GM19468 (cell line): ENCODE data around the gene PDZD2.
A peak's percentile ranks its signal among the peaks of the same experiment; 100 is the strongest.
"Not testable (repeated sequence)": the region's sequence is repeated elsewhere in the genome, so short reads cannot be mapped to it uniquely, and the experiment has no call there.

Source experiments
- ATAC-seq: cut with Tn5 transposase; IDR thresholded peaks from one replicate; pipeline ENCODE4 v1.9.1; 2021; ENCODE audit warnings: mild to moderate bottlenecking, moderate library complexity, moderate number of reproducible peaks; ENCODE audit not compliant: unreplicated experiment; ENCODE audit errors: extremely low read depth

PDZD2 gene

DNA sequence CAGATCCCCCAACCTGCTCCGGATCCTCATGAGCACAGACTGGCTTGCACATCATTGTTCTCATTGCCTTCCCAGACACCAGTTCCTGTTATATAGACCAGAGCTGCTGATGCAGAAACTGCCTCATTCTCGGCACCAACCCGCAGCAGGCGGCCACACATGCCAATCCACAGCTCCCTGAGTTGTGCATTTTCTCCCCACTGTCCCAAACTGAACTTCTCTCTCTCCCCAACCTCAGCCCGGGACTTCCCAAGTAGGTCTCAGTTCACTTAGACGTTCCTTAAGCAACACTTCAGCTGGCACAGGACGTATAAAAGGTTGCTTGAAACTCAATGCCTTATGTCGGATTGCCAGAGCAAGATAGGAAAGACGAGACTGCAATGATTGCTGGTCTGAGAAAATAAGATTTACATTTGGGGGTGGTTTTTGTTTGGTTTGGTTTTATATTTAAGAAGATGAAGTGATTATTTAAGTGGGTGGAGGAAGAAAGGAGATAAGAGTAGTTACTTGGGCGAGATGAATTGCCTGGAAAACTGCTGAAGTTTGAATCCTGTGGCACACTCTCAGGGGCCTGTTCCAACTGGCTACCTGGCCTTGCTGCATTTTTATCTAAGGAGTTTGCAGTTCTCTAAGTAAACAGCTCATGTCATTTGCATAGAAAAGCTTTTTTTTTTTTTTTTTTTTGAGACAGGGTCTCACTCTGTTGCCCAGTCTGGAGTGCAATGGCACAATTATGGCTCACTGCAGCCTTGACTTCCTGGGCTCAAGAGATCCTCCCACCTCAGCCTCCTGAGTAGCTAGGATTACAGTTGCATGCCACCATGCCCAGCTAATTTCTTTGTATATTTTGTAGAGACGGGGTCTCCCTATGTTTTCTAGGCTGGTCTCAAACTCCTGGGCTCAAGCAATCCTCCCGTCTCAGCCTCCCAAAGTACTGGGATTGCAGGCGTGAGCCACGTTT lies 379.8 kb downstream of the PDZD2 start:
- no peak for ATAC-seq

DNA sequence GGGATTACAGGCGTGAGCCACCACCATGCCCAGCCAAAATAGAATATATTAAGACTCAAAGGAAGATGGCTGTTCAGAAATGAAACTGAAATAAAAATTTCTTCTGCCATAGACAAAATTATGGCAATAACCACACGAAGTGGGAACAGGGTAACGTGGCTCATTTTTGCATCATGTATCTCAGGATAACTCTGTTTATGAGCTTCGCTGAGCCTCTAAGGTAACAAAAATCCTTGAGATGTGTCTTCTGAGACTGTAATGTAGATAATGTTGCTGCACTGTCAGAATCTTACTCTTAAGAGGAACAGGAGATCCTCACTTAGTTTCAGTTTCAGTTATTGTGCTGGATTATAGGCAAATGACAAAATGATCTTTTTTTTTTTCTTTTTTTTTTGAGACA lies 381.3 kb downstream of the PDZD2 start:
- ATAC-seq: peak; percentile 93

DNA sequence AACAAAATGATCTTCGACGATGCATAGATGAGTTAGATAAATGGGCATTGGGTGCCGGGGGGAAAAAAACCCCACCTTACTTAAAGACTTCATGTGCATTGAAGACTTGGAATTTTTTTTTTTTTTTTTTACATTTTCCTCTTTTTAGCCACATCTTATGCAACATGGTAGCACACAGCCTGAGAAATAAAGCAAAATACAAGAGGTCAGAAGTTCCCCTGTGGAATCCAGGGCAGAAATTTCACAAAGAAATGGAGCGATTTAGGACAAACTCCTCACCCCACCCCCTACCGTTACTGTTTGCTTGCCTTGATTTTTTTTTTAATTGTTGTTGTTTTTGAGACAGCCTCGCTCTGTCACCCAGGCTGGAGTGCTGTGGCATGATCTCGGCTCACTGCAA lies 382.0 kb downstream of the PDZD2 start:
- no peak for ATAC-seq

DNA sequence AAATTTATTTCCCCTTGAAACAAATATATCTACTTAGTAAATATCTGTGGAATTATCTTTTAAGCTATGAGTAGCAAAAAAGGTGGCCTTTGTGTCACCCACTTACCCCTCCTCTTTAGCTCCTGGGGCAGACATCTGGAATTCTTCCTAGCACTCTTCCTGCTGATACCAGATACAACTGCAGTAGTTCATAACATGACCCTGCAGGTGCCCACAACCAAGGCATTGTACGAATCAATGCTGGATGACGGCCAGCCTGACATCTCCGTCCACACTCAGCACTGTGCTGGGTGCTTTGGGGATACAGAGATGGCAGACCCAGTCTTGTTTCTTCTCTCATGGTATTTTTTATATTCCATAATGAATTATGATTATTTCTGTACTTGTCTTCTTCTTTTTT lies 382.8 kb downstream of the PDZD2 start:
- ATAC-seq: no peak

DNA sequence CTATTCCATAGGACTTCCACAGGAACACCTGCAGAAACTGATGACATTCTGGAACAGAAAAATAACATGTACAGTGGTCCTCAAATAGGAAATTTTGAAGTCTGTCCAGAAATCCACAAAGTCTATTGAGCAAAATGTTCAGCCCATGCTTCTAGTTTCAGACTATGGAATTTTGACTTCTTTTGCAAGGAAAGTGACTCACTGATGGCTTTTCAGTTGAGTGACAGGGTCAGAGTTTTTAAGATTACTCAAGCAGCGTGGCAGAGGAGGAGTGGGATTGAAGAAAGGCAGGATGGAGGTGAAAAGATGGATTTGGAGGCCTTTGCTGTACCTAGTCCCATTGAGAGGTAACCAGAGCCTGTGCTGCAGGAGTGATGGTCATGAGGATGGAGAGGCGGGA lies 383.7 kb downstream of the PDZD2 start:
- ATAC-seq: no peak

DNA sequence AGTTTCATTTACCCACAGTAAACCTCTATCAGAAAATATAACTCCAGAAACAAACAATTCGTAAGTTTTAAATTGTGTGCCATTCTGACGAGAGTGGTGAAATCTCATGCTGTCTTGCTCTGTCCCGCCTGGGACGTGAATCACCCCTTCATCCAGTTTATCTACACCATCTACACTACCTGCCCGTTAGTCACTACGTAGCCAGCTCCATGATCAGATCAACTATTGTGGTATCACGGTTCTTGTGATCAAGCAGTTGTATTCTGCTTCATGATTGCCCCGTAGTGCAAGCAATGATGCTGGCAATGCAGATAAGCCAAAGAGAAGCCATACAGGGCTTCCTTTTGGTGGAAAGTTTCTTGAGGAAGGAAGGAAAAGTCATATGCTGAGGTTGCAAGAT lies 384.9 kb downstream of the PDZD2 start:
- no peak for ATAC-seq

DNA sequence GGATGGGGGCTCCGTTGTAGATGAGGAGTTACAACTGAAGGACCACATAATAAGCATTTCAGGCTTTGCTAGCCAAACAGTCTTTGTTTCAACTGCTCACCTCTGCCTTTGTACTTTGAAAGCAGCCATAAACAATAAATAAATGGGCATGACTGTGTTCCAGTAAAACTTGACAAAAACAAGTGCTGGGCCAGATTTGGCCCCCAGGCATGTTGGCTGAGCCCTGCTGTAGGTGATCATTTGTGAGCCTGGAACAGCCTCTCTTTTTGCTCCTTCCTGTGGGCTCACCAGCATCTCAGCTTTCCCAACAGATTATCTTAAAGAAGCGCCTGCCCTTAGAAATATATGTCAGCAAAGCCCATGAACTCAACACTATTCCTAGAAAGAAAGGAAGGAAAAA lies 385.8 kb downstream of the PDZD2 start:
- ATAC-seq: no peak

DNA sequence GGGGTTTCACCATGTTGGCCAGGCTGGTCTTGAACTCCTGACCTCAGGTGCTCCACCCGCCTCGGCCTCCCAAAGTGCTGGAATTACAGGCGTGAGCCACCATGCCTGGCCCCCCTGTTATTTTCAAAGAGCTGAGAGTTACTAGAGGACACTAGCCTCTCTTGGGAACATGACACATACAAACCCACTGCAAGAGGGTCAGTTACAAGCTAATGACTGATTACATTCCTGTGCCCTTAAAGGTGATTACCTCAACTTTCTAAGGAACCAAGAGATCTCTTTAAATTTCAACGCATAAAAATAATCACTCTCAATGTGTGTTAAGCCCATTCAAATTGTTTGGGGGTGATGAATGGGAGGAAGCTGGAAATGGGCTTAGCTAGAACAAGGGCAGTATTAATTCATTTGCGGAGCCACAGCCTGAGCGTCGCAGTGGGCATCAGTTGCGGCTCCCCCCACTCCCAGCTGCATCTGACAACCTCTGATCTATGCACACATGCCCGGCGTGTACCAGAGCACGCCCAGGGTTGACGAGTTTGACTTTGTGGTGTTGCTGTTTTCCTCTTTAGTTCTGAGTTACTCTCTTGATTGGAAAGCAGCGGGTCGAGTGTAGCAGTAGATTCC lies 388.3 kb downstream of the PDZD2 start:
- no peak for ATAC-seq

DNA sequence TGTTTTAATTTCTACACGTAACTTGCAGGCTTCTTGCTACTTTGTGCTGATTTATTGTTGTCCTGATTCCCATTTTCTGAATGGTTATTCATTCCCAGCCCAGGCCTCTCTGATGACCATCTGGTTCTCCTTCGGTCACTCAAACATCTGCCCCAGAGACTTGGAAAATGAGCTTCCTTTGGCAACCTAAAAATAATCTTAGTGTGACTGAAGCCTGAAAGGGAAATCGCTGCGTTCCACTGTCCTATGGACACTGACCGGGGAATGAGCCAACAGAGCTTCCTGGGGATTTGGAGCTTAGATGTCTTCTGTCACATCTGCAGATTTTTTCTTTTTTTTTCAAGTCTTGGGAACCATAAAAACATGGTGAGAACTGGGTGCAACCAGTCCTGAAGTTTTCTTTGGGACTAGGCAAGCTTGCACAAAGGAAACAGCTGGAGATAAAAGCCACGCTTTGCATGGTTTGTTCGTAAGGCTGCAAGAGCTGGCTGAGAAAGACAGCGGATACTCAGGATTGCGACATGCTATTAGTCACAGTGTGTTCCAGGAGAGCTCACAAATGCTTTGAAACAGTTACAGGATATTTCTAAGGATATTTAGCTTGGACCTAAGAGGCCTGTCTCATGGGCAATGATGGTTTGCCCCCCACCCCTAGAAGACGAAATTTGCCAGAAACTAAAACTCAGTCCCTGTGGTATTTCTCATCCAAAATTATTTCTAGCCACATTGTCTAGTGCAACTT lies 389.0 kb downstream of the PDZD2 start:
- no peak for ATAC-seq

DNA sequence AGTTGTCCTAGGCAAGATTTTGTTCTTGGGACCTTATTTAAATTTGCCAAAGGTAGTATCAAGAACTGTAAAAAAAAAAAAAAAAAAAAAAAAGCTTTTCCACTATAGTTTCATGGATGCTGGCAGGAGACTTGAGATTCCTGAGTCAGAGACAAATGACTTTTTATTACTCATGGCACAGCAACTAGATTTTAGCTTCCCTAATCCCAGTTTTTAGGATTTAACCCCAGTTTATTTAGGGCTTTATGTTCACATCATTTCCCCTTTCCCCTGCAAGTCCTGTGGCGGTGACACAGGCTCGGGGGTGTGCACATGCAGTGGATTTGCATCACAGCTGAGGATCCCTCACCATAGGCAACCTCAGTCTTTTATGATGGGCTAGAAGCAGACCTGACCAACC lies 390.3 kb downstream of the PDZD2 start:
- no peak for ATAC-seq

DNA sequence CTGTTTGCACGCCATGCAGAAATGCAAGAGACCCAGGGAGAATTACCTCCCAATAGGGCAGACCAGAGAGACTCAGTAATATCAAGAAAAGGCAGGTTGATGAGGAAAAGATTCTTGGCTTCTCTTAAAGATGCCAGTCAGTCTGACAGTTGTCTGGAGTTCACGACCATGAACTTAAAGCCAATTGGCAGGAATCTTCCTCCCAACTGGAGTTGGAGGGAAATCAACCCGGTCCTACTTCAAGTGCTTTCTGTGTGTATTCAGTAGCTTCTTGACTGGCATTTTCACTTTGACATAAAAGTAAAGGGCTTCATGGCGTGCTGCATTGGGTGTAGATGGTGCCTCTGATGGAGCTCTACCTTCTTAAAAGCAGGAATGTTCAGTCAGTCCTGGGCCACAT lies 390.9 kb downstream of the PDZD2 start:
- ATAC-seq: no peak

DNA sequence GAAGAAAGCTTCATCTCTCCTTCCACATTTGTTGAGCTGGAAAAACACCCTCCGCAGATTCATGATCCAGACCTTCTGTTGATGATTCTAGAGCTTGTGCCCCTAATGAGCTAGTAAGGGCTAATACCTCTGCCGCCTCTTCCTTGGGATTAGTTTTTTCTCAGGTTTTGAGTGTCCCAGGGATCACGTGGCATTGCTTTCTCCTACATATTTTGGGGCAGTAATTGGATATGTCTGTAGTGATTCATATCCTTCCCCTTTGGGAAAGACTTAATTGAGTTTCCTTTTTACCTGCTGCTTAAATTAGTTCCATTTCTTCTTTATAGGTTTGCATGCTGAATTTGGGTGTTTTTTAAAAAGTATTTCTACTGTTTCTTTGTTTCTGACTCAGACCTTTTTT lies 391.3 kb downstream of the PDZD2 start:
- ATAC-seq: no peak

DNA sequence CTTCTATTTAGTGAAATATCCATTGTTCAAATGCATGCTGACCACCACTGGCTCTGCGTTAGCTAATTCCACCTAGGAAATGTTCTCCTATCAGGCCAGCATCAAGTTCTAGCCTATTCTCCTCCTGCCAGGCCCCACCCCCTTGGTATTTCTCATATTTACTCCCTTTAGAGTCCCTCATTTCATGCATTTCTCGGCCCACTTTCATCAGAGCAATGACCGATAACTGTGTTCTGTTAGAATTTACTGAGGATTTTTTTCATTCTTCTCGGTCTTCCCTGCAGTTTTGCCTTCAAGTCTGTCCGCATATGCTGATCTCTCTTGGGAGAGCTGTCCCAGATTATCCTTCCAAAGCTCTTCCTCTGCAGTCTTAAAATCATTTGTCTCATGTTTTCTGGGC lies 391.8 kb downstream of the PDZD2 start:
- ATAC-seq: no peak

DNA sequence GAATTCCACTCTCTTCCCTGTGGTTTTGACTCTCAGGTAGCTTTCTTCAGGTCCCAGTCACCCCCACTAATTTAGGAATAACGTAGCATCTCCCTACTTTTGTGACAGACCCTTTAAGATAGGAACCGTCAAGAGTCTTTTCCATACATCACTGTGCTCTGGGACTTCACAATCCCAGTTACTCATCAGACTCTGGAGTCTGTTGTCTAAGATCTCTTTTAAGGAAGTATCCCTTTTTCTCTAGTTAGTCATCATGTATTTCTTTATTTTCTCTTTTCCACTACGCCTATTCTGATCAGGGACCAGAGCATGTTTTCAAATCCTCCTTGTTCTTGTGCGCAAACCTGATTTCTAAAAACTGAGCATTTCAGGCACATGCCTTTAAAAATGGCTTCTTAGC lies 392.2 kb downstream of the PDZD2 start:
- no peak for ATAC-seq

DNA sequence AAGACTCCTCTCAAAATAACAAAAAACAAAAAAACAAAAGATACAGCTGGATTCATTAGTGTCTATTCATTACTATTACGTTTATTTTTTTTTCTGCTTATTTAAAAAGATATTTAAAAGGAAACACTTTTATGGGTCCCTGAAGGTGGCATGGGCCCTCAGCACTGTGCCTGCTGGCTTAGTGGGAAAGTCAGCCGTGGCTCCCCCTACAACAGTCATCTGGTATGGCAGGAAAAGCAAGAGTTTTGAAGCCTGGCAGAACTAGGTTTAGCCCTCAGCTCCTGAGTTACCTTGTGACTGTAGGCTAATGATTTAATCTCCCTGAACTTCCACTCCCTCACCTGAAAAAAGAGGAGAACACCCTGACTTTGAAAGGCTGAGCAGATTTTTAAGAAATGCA lies 399.6 kb downstream of the PDZD2 start:
- no peak for ATAC-seq

DNA sequence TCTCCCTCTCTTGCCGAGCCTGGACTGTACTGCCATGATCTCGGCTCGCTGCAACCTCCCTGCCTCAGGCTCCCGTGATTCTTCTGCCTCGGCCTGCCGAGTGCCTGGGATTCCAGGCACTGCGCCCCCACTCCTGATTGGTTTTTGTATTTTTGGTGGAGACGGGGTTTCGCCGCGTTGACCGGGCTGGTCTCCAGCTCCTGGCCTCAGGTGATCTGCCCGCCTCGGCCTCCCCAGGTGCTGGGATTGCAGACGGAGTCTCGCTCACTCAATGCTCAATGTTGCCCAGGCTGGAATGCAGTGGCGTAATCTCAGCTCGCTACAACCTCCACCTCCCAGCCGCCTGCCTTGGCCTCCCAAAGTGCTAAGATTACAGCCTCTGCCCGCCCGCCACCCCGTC lies 400.2 kb downstream of the PDZD2 start:
- ATAC-seq: not testable (repeated sequence)

DNA sequence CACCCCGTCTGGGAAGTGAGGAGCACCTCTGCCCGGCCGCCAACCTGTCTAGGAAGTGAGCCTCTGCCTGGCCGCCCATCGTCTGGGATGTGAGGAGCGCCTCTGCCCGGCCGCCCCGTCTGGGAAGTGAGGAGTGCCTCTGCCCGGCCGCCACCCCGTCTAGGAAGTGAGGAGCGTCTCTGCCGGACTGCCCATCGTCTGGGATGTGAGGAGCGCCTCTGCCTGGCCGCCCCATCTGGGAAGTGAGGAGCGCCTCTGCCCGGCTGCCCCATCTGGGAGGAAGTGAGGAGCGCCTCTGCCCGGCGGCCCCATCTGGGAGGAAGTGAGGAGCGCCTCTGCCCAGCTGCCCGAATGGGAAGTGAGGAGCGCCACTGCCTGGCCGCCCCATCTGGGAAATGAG lies 400.7 kb downstream of the PDZD2 start:
- ATAC-seq: not testable (repeated sequence)

DNA sequence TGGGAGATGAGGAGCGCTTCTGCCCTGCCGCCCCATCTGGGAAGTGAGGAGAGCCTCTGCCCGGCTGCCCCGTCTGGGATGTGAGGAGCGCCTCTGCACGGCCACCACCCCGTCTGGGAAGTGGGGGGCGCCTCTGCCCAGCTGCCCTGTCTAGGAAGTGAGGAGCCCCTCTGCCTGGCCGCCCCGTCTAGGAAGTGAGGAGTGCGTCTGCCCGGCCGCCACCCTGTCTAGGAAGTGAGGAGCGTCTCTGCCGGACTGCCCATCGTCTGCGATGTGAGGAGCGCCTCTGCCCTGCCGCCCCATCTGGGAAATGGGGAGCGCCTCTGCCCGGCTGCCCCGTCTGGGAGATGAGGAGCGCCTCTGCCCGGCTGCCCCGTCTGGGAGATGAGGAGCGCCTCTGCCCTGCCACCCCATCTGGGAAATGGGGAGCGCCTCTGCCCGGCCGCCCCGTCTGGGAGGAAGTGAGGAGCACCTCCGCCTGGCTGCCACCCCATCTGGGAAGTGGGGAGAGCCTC lies 401.3 kb downstream of the PDZD2 start:
- ATAC-seq: not testable (repeated sequence)

DNA sequence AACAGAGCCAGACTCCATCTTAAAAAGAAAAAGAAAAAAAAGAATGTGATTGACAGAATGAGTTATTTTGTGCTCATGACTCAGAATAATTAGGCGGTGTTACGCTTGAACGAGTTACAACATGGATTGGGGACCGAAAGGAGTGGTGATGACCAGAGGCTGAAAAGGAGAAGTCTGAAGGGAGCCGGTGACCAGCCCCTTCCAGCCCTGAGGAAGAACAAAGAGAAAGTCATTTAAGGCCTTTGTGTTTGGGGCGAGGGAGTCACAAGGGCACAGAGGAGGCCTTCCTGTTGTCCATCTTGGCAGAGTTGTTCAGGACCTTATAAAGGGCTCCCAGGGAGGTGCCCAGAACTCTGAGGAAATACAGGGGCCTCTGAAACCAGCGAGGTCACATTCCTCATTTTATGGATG lies 403.6 kb downstream of the PDZD2 start:
- ATAC-seq: no peak

DNA sequence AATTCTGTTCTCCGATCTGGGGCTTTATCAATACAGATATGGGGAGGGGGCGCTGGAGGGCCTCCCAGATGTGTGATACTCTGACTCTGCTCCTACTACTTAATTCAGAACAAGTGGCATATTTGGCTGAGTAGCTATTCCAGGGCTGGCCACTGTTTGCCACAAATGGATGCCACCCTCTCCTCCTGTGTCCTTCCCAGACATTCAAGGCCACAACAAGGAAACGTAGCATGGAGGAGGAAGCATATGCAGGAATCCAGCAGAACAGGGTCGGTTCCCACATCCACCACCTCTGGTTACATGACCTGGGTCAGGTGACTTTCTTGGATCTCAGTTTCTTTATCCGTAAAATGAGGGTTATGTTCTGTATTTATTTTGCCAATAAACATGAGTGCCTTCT lies 404.2 kb downstream of the PDZD2 start:
- ATAC-seq: no peak

DNA sequence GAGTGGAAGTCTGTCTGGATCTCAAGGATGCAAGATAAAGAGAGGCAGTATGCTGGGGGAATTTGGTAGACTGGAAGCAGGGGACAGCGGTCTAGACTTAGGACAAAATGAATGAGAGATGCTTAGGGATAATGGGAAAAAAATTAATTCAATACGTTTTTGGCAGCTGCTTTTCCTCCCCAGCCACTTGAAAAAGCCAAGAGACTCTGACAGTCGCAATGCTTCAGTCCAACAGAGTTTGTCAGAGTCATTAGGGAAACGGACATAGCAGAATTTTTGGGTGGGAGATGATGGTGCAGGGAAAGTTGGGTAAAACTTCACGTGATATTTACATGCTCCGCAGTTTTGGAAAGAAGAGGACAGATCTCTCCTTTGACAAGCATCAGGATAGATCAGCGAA lies 405.5 kb downstream of the PDZD2 start:
- no peak for ATAC-seq
